Pulmonary artery endothelial cell (primary cell): ENCODE results near the gene C6orf118. TPM values are rescaled to one million over a fixed set of nuclear protein-coding genes. Genes with fewer than 3 reads are reported as not detected.
A peak's percentile ranks its signal among the peaks of the same experiment; 100 is the strongest.

Source experiments
- DNase-seq: peaks from one replicate; pipeline ENCODE4 v3.0.0-alpha.2; 2011; ENCODE audit warnings: low read depth, low spot score
- total RNA-seq: library from RNA; depleted of rRNA; stranded (reverse); fragments of >200 nt; gene quantifications from 2 replicates; pipeline ENCODE4 v1.2.3, GENCODE V29; 2014

The C6orf118 gene
- total RNA-seq, result not detected in 2 replicates

- peak; percentile 29 for DNase-seq
These were observed at the start of gene C6orf118 for GRCh38 chr6:165308926-165309731. Gene C6orf118 (minus strand): TSS chr6:165309605. CDS start chr6:165309586, 19 bp downstream.

GRCh38 chr6:165345700-165346099 is 36.3 kb upstream of the C6orf118 start:
- DNase-seq, result no peak

GRCh38 chr6:165340532-165340931 is 31.1 kb upstream of the C6orf118 start:
- no peak for DNase-seq

- no peak for DNase-seq
These were observed 16.2 kb upstream of the C6orf118 start for GRCh38 chr6:165325609-165326008.

- DNase-seq, result no peak
These were observed 12.2 kb upstream of the C6orf118 start for GRCh38 chr6:165321555-165322145.

- DNase-seq, result no peak
These were observed 11.7 kb upstream of the C6orf118 start for GRCh38 chr6:165321150-165321549.

- DNase-seq, result no peak
These were observed 8.3 kb upstream of the C6orf118 start for GRCh38 chr6:165317723-165318122.

- no peak for DNase-seq
These were observed 2.5 kb downstream of the C6orf118 start for GRCh38 chr6:165306955-165307354.

GRCh38 chr6:165301372-165302246 is 7.8 kb downstream of the C6orf118 start:
- DNase-seq, result no peak

GRCh38 chr6:165300422-165300936 is 8.9 kb downstream of the C6orf118 start:
- DNase-seq, result no peak

GRCh38 chr6:165298875-165299274 is 10.5 kb downstream of the C6orf118 start:
- DNase-seq, result no peak

GRCh38 chr6:165298402-165298801 is 11.0 kb downstream of the C6orf118 start:
- no peak for DNase-seq

GRCh38 chr6:165292657-165293056 is 16.7 kb downstream of the C6orf118 start:
- no peak for DNase-seq

GRCh38 chr6:165274611-165275010 is 34.8 kb downstream of the C6orf118 start:
- no peak for DNase-seq

GRCh38 chr6:165272585-165272984 is 36.8 kb downstream of the C6orf118 start:
- DNase-seq, result no peak

- DNase-seq, result no peak
These were observed 40.4 kb downstream of the C6orf118 start for GRCh38 chr6:165268987-165269386.

GRCh38 chr6:165266621-165267020 is 42.8 kb downstream of the C6orf118 start:
- no peak for DNase-seq

GRCh38 chr6:165266191-165266590 is 43.2 kb downstream of the C6orf118 start:
- DNase-seq, result no peak

GRCh38 chr6:165260462-165260861 is 48.9 kb downstream of the C6orf118 start:
- no peak for DNase-seq

GRCh38 chr6:165249808-165250207 is 59.6 kb downstream of the C6orf118 start:
- DNase-seq, result no peak

- no peak for DNase-seq
These were observed 63.7 kb downstream of the C6orf118 start for GRCh38 chr6:165245701-165246100.

GRCh38 chr6:165245287-165245686 is 64.1 kb downstream of the C6orf118 start:
- no peak for DNase-seq
